ENCODE data around the gene LGALS4.
"Not testable (repeated sequence)": the region's sequence is repeated elsewhere in the genome, so short reads cannot be mapped to it uniquely, and the experiment has no call there.

LGALS4 gene

GRCh38 chr19:38830039-38830733 is 17.4 kb upstream of the LGALS4 start:
- no peak overlapping the region for H3K4me3 ChIP-seq (ENCODE audit: low read depth, low read length)
- TF ChIP-seq, protein P1, sequence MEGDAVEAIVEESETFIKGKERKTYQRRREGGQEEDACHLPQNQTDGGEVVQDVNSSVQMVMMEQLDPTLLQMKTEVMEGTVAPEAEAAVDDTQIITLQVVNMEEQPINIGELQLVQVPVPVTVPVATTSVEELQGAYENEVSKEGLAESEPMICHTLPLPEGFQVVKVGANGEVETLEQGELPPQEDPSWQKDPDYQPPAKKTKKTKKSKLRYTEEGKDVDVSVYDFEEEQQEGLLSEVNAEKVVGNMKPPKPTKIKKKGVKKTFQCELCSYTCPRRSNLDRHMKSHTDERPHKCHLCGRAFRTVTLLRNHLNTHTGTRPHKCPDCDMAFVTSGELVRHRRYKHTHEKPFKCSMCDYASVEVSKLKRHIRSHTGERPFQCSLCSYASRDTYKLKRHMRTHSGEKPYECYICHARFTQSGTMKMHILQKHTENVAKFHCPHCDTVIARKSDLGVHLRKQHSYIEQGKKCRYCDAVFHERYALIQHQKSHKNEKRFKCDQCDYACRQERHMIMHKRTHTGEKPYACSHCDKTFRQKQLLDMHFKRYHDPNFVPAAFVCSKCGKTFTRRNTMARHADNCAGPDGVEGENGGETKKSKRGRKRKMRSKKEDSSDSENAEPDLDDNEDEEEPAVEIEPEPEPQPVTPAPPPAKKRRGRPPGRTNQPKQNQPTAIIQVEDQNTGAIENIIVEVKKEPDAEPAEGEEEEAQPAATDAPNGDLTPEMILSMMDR (IDR thresholded peaks at IDR 0.05; ENCODE audit: low read depth, low read length): no peak

GRCh38 chr19:38829203-38829602 is 16.5 kb upstream of the LGALS4 start:
- H3K4me3 ChIP-seq (ENCODE audit: low read depth, low read length): not testable (repeated sequence)

DNA sequence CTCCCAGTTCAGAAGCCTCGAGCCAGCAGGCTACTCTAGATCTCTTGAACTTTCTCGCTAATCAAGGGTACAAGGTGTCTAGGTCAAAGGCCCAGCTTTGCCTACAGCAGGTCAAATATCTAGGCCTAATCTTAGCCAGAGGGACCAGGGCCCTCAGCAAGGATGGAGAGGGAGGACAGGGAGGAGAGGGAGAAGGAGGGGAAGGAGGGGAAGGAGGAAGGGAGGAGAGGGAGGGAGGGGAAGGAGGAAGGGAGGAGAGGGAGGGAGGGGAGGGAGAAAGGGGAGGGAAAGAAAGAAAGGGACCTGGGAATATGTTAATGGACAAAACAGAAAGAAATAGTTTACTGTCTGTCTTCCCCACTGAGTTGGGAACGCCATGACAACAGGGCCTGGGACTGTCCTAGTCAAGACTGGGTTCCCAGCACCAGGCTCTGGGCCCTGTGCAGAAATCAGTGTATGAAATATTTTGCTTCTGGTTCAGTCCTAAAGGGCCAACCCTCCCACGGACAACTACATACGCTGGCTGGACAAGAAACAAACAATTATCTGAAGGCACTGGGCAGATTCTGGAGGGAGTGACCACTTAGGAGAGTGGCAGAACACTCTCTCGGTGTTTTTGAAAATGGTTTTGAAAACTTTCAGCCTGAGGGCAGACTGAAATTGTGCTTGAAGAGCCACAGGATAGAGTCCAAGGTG is 14.3 kb upstream of the LGALS4 start:
- TF ChIP-seq, protein P1 (IDR thresholded peaks at IDR 0.05; ENCODE audit: low read depth, low read length): no peak

DNA sequence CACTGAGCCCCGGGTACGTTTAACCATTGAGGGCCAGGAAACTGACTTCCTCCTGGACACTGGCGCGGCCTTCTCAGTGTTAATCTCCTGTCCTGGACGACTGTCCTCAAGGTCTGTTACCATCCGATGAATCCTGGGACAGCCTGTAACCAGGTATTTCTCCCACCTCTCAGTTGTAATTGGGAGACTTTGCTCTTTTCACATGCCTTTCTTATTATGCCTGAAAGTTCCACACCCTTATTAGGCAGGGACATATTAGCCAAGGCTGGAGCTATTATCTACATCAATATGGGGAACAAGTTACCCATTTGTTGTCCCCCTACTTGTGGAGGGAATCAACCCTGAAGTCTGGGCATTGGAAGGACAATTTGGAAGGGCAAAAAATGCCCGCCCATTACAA is 13.2 kb upstream of the LGALS4 start:
- H3K4me3 ChIP-seq (ENCODE audit: low read depth, low read length): not testable (repeated sequence)

More for the DNA sequence above, 14.3 kb upstream of the LGALS4 start:
- no peak overlapping the region for H3K4me3 ChIP-seq (ENCODE audit: low read depth, low read length)

DNA sequence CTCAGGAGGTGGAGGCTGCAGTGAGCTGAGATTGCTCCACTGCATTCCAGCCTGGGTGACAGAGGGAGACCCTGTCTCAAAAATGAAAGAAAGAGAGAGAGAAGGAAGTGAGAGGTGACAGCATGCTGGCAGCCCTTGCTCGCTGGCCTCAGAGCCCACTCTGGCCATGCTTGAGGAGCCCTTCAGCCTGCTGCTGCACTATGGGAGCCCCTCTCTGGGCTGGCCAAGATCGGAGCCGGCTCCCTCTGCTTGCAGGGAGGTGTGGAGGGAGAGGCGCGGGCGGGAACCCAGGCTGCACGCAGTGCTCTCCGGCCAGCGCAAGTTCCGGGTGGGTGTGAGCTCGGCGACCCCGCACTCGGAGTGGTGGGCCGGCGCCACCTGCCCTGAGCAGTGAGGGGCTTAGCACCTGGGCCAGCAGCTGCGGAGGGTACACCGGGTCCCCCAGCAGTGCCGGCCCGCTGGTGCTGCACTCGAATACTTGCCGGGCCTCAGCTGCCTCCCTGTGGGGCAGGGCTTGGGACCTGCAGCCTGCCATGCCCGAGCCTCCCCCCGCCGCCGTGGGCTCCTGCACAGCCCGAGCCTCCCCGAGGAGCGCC is 8.6 kb upstream of the LGALS4 start:
- H3K4me3 ChIP-seq (ENCODE audit: low read depth, low read length): not testable (repeated sequence)

DNA sequence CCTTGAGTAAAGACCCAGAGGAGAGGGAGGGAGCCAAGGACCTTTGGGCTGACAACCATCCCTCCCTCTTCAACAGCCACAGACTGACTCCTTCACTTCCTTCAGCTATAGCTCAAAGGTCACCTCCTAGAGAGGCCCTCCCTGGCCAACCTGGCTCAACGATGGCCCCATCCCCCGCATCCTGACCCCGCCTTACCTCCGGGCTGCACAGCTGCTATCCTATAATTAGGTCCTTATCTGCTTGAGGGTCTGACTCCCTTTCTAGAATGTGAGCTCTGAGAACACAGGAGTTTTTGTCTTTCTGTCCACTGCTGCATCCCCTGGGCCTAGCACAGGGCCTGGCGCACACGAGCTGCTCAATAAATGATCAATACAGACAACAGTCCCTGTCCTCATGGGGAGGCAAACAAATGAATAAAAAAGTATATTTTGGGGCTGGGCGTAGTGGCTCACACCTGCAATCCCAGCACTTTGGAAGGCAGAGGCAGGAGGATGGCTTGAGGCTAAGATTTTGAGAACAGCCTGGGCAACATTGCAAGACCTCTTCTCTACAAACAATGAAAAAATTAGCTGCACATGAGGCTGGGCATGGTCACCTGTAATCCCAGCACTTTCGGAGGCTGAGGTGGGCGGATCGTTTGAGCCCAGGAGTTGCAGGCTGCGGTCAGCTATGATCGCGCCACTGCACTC is 6.6 kb upstream of the LGALS4 start:
- H3K4me3 ChIP-seq (ENCODE audit: low read depth, low read length): no peak overlapping the region
- TF ChIP-seq, protein P1 (IDR thresholded peaks at IDR 0.05; ENCODE audit: low read depth, low read length): no peak

GRCh38 chr19:38817081-38817480 is 4.3 kb upstream of the LGALS4 start:
- TF ChIP-seq, protein P1 (IDR thresholded peaks at IDR 0.05; ENCODE audit: low read depth, low read length): no peak
- H3K4me3 ChIP-seq (ENCODE audit: low read depth, low read length): no peak overlapping the region

- TF ChIP-seq, protein P1 (IDR thresholded peaks at IDR 0.05; ENCODE audit: low read depth, low read length): no peak
- no peak overlapping the region for H3K4me3 ChIP-seq (ENCODE audit: low read depth, low read length)
Observed at GRCh38 chr19:38816131-38816750, 3.5 kb upstream of the LGALS4 start.

Data from WI38 (cell line).